Activated CD8-positive, alpha-beta T cell treated with anti-CD3 and anti-CD28 coated beads, Interleukin-2, amount 10 ng/mL, durations not matched to agents 7 days and 5 days (primary cell): ENCODE data around the gene CCDC152. TPM values are rescaled to one million over a fixed set of nuclear protein-coding genes. Genes with fewer than 3 reads are reported as not detected.

Source experiments
- ATAC-seq: fragments of 150-1000 bp; cut with Tn5 transposase; one replicate; pipeline ENCODE4 v1.10.0; 2021; ENCODE audit warnings: moderate library complexity
- CTCF ChIA-PET: fragments of 350-600 bp; sonication (Branson Sonifier 250); formaldehyde crosslinking; loops from one replicate; lab custom pipeline; 2021; ENCODE audit warnings: antibody characterized with exemption; lab: Charles Lee
- POLR2A ChIA-PET: fragments of 350-600 bp; sonication (Branson Sonifier 250); formaldehyde crosslinking; loops from one replicate; lab custom pipeline; 2021; ENCODE audit warnings: antibody characterized with exemption; lab: Charles Lee
- DNase-seq: peaks from one replicate; pipeline ENCODE4 v3.0.0-alpha.2; 2020
- H3K27ac Mint-ChIP-seq: one replicate; pipeline ENCODE4 v1.8.0; 2021; ENCODE audit warnings: mild to moderate bottlenecking, mixed read lengths
- H3K27me3 Mint-ChIP-seq: one replicate; pipeline ENCODE4 v1.8.0; 2021; ENCODE audit warnings: low read depth, mixed read lengths
- H3K36me3 Mint-ChIP-seq: one replicate; pipeline ENCODE4 v1.8.0; 2021; ENCODE audit warnings: low read depth, mixed read lengths
- H3K4me1 Mint-ChIP-seq: one replicate; pipeline ENCODE4 v1.8.0; 2021; ENCODE audit warnings: low read depth, mixed read lengths
- H3K4me3 Mint-ChIP-seq: one replicate; pipeline ENCODE4 v1.8.0; 2021; ENCODE audit warnings: mild to moderate bottlenecking, mixed read lengths
- H3K9me3 Mint-ChIP-seq: one replicate; pipeline ENCODE4 v1.8.0; 2022; ENCODE audit warnings: mixed read lengths; ENCODE audit not compliant: insufficient read depth
- total RNA-seq, 2 experiments: library from RNA; stranded (reverse); gene quantifications; one replicate each; pipeline ENCODE4 v1.2.3, GENCODE V29; 2021

CCDC152 gene
- total RNA-seq, 2 experiments from 2014 or later, result 6.5 to 7.0 TPM

DNA sequence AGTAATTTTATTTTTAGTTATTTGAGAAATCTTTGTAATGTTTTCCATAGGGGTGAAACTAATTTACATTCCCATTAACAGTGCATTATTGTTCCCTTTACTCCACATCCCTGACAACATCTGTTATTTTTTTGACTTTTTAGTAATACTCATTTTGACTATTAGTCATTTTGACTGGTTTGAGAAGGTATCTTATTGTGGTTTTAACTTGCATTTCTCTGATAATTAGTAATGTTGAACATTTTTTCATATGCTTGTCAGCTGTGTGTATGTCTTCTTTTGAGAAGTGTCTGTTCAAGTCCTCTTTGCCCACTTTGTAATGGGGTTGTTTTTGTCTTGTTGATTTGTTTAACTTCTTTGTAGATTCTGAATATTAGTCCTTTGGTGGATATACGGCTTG lies 27.5 kb downstream of the CCDC152 start:
- DNase-seq, result no peak
- Mint-ChIP-seq H3K4me1 (no peaks in the 10 kb centered on the region), H3K27me3 (peaks cover 2% of the 10 kb centered on the region), H3K36me3 (peaks cover 21% of the 10 kb centered on the region), H3K9me3 (peaks cover 26% of the 10 kb centered on the region), H3K27ac (no peak overlapping the region), H3K4me3 (no peak overlapping the region)
- no peak for ATAC-seq
- ChIA-PET POLR2A (no interaction called here), CTCF (no interaction called here)

DNA sequence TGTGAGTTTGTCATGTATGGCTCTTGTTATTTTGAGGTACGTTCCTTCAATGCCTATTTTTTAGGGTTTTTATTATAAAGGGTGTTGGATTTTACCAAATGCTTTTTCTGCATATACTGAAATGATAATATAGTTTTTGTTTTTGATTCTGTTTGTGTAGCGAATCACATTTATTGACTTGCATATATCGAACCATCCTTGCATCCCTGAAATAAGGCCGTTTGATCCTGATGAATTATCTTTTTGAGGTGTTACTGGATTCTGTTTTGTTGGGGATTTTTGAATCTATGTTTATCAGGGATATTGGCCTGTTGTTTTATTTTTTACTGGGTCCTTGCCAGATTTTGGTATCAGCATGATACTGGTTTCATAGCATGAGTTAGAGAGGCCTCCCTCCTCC lies 29.1 kb downstream of the CCDC152 start:
- ChIA-PET POLR2A (no interaction called here), CTCF (no interaction called here)
- Mint-ChIP-seq H3K27ac (no peak overlapping the region), H3K4me3 (no peak overlapping the region), H3K27me3 (peaks cover 2% of the 10 kb centered on the region), H3K9me3 (peaks cover 26% of the 10 kb centered on the region), H3K36me3 (peaks cover 23% of the 10 kb centered on the region), H3K4me1 (no peaks in the 10 kb centered on the region)
- DNase-seq, result no peak
- no peak for ATAC-seq

- DNase-seq, result no peak
- Mint-ChIP-seq H3K4me1 (no peaks in the 10 kb centered on the region), H3K9me3 (peaks cover 26% of the 10 kb centered on the region), H3K27me3 (peaks cover 2% of the 10 kb centered on the region), H3K27ac (no peak overlapping the region), H3K4me3 (no peak overlapping the region), H3K36me3 (peaks cover 23% of the 10 kb centered on the region)
- ATAC-seq, result no peak
- ChIA-PET CTCF (no interaction called here), POLR2A (no interaction called here)
Observed at GRCh38 chr5:42787073-42787472, 30.5 kb downstream of the CCDC152 start.

- CTCF ChIA-PET, result no interaction called here
- no peak for ATAC-seq
- Mint-ChIP-seq H3K4me3 (no peak overlapping the region), H3K27ac (no peak overlapping the region), H3K27me3 (peaks cover 2% of the 10 kb centered on the region), H3K36me3 (peaks cover 21% of the 10 kb centered on the region), H3K9me3 (peaks cover 26% of the 10 kb centered on the region), H3K4me1 (no peaks in the 10 kb centered on the region)
- no peak for DNase-seq
- POLR2A ChIA-PET, result no interaction called here
Observed at GRCh38 chr5:42787845-42788244, 31.2 kb downstream of the CCDC152 start.

DNA sequence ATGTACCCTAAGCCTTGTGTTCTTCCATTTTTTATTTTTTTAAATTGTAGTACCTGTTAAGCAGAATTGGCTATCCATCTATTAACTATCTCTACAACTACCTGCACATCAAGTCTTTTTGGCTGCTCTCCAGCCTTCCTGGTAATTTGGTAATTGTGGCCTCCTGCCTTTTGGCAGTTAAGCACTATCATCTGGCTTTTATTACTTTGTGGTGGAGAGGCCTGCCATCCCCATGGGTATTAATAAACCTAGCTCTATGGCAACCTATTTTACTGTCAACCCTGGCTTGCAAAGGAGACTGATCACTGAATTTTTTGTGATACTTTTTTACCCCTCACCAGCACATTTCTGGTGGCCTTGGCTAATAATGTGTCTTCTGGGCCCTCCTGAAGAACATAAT lies 34.5 kb downstream of the CCDC152 start:
- Mint-ChIP-seq H3K4me1 (no peaks in the 10 kb centered on the region), H3K36me3 (peaks cover 13% of the 10 kb centered on the region), H3K27me3 (no peaks in the 10 kb centered on the region), H3K9me3 (peaks cover 16% of the 10 kb centered on the region), H3K4me3 (no peak overlapping the region), H3K27ac (no peak overlapping the region)
- DNase-seq, result no peak
- CTCF ChIA-PET, result no interaction called here
- ATAC-seq, result no peak
- POLR2A ChIA-PET, result no interaction called here

GRCh38 chr5:42798284-42799240 lies 41.9 kb downstream of the CCDC152 start:
- DNase-seq, result no peak
- CTCF ChIA-PET, result no interaction called here
- Mint-ChIP-seq H3K36me3 (peaks cover 13% of the 10 kb centered on the region), H3K4me3 (no peak overlapping the region), H3K4me1 (no peaks in the 10 kb centered on the region), H3K27ac (no peak overlapping the region), H3K9me3 (peaks cover 8% of the 10 kb centered on the region), H3K27me3 (no peaks in the 10 kb centered on the region)
- POLR2A ChIA-PET, result no interaction called here
- ATAC-seq, result no peak

DNA sequence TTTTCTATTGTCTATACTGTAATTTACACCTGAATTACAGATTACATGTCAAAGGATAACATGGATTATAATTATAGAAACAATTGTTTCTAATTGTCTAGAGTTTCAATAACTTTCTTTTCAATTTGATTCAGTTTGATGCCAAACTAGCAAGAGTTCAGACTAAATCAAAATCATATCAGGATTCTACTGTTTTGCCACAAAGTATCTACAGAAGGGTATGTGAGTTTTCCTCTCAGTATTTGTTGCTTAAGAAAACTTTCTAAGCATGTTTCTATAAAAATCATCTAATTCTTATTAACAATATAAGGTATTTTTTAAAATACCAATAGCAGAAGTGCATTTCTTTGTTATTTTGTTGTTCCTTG lies 42.6 kb downstream of the CCDC152 start:
- no peak overlapping the region for H3K27ac Mint-ChIP-seq
- peaks cover 8% of the 10 kb centered on the region for H3K9me3 Mint-ChIP-seq
- H3K36me3 Mint-ChIP-seq, result peaks cover 13% of the 10 kb centered on the region
- no peaks in the 10 kb centered on the region for H3K27me3 Mint-ChIP-seq
- H3K4me3 Mint-ChIP-seq, result no peak overlapping the region
- ChIA-PET POLR2A (no interaction called here), CTCF (no interaction called here)
- no peak for DNase-seq
- H3K4me1 Mint-ChIP-seq, result no peaks in the 10 kb centered on the region
- no peak for ATAC-seq

DNA sequence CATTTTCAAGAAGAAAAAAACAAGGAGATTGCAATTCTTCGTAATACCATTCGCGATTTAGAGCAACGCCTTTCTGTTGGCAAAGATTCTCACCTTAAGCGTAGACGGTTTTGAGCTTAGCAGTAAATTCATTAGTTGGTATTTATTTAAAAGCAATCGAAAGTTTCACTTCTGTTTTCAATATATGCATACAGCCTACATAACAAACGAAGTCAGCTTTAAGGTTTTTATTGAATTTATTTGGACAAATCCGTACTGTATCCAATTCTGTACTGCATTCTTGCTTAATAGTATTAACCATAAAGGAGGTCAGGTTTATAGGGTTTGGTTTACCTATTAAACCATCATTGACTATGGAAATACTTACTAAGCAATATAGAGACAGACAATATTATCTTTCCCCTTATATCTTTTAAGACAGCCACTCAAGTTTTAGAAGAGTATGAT lies 43.1 kb downstream of the CCDC152 start:
- no peak overlapping the region for H3K27ac Mint-ChIP-seq
- POLR2A ChIA-PET, result no interaction called here
- DNase-seq (no peak), ATAC-seq (no peak)
- H3K27me3 Mint-ChIP-seq, result no peaks in the 10 kb centered on the region
- no peak overlapping the region for H3K4me3 Mint-ChIP-seq
- peaks cover 10% of the 10 kb centered on the region for H3K36me3 Mint-ChIP-seq
- peaks cover 8% of the 10 kb centered on the region for H3K9me3 Mint-ChIP-seq
- no peaks in the 10 kb centered on the region for H3K4me1 Mint-ChIP-seq
- CTCF ChIA-PET, result no interaction called here

DNA sequence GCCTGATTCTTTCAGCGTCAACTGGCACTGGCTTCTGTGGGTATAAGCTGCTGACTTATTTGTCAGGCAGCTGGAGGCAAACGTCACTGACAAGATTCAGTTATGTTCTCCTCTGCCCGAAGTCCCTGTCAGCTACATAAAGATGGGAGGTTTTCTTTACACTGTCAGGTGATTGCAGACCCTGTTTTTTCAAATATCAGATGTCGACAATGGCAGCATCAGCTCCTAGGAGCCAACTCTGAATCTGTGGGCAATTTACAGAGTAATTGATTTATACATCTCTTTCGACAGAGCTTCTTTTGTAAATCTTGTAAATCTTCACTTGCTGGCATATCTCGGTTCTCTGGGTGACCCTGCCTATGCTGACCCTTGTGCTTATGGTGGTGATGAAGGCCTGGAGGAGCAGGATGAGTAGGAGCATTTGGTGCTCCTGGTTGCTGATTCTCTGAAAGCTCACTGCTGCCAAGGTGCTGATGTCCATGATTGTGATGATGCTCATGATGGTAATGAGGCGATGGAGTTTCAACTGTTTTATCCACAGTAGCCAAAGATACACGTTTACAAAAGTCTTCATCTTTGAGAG lies 44.2 kb downstream of the CCDC152 start:
- Mint-ChIP-seq H3K4me1 (no peaks in the 10 kb centered on the region), H3K9me3 (peaks cover 8% of the 10 kb centered on the region), H3K36me3 (peaks cover 10% of the 10 kb centered on the region), H3K27me3 (no peaks in the 10 kb centered on the region), H3K27ac (no peak overlapping the region), H3K4me3 (no peak overlapping the region)
- DNase-seq, result no peak
- ChIA-PET POLR2A (no interaction called here), CTCF (no interaction called here)
- ATAC-seq, result no peak

DNA sequence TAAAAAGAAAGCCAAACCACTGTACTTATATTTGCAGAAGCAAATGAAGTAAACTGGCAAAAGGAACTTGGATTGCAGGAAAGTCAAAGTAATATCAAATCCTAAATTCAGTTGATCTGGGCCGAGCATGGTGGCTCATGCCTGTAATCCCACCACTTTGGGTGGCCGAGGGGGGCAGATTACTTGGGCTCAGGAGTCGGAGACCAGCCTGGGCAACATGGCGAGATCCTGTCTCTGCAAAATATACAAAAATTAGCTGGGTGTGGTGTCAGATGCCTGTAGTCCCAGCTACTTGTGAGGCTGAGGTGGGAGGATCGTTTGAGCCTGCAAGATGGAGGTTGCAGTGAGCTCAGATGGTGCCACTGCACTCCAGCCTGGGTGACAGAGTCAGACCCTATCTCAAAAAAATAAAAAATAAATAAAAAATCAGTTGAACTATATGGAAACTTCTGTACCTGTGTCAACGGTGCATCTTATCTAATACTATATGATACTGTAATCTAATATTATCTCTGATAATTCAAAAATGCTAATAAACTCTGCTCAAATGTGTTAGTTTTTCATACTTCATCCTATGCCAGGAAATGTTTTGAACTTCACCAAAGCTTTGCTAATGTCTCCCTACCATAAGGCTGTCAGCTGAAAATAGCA lies 45.0 kb downstream of the CCDC152 start:
- ATAC-seq (no peak), DNase-seq (no peak)
- Mint-ChIP-seq H3K4me3 (no peak overlapping the region), H3K9me3 (peaks cover 8% of the 10 kb centered on the region), H3K4me1 (no peaks in the 10 kb centered on the region), H3K27me3 (no peaks in the 10 kb centered on the region), H3K36me3 (peaks cover 10% of the 10 kb centered on the region), H3K27ac (no peak overlapping the region)
- POLR2A ChIA-PET, result no interaction called here
- CTCF ChIA-PET, result no interaction called here

GRCh38 chr5:42804717-42805339 lies 48.2 kb downstream of the CCDC152 start:
- CTCF ChIA-PET, result no interaction called here
- H3K9me3 Mint-ChIP-seq, result no peaks in the 10 kb centered on the region
- H3K4me3 Mint-ChIP-seq, result no peak overlapping the region
- H3K27me3 Mint-ChIP-seq, result no peaks in the 10 kb centered on the region
- no peak overlapping the region for H3K27ac Mint-ChIP-seq
- POLR2A ChIA-PET, result no interaction called here
- ATAC-seq (no peak), DNase-seq (no peak)
- H3K4me1 Mint-ChIP-seq, result no peaks in the 10 kb centered on the region
- no peaks in the 10 kb centered on the region for H3K36me3 Mint-ChIP-seq
